ENCODE results near the gene ATF7IP2.
"Not testable (repeated sequence)": the region's sequence is repeated elsewhere in the genome, so short reads cannot be mapped to it uniquely, and the experiment has no call there.

The ATF7IP2 gene

DNA sequence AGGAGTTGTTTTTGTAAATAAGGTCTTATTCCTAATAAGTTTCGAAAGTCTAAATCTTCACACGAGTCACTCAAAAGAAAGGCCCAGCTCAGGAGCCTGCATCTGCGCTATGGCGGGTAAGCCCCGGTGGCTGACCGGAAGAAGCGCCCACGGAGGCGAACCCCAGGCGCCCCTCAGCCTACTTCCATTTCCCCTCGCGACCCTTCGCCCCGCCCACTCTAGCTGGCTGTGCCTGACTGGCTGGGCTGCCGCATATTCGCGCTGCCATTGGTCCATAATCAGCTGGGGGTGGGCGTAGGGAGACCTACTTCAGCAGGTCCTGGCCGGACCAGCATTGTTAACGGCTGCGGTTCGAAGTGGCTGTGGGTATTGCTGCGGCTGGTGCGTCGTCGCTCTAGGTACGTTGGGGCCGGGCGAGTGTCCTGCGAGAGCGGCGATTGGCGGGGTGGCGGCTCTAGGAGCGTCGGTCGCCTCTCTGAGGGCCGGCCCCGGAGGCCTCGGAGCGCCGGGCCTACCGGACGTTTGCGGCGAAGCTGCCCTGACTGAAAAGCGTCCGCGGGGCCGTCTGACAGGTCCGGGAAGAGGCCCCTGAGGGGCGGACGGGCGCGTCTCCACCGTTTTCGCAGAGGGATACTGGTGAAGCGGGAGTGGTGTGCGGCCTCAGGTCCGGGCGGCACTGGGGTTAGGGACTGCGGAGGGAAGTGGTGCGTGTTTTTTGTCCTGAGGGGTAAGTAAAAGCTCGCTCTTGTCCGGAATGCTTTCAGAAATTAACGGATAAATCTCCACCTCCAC lies at the start of gene ATF7IP2:
ATF7IP2 (plus strand) TSS at position 337 of the 792 bp plus-strand sequence. CDS start 44,560 bp downstream, outside the sequence.
- H3K4me3 ChIP-seq (replicated peaks; ENCODE audit: low read depth, low read length): peak within 1 kb of the TSS; percentile 83
- TF ChIP-seq, protein P1, sequence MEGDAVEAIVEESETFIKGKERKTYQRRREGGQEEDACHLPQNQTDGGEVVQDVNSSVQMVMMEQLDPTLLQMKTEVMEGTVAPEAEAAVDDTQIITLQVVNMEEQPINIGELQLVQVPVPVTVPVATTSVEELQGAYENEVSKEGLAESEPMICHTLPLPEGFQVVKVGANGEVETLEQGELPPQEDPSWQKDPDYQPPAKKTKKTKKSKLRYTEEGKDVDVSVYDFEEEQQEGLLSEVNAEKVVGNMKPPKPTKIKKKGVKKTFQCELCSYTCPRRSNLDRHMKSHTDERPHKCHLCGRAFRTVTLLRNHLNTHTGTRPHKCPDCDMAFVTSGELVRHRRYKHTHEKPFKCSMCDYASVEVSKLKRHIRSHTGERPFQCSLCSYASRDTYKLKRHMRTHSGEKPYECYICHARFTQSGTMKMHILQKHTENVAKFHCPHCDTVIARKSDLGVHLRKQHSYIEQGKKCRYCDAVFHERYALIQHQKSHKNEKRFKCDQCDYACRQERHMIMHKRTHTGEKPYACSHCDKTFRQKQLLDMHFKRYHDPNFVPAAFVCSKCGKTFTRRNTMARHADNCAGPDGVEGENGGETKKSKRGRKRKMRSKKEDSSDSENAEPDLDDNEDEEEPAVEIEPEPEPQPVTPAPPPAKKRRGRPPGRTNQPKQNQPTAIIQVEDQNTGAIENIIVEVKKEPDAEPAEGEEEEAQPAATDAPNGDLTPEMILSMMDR (IDR thresholded peaks at IDR 0.05; ENCODE audit: low read depth, low read length, missing control alignments): no peak
- DNase-seq (ENCODE audit: extremely low read depth, low read depth): peak; percentile 80

DNA sequence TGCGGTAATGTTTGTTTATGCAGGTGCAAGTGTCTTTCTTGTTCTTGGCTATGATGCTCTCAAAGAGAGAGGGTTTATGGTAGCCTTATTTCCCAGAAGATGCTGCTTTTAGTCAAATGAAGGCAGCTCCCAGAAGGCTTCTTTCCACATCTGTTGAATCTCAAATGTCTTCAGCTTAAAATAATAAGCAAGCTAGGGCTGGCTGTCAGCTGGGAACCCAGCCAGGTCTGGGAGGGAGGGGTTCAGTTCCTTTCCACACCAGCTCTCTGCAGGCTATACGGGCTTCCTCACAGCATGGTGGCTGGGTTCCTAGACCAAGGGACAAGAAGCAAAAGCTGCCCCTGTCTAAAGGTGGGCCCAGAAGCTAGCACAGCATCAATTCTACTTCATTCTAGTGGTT lies 47.4 kb upstream of the ATF7IP2 start:
- TF ChIP-seq, protein P1 (IDR thresholded peaks at IDR 0.05; ENCODE audit: low read depth, low read length, missing control alignments): no peak
- DNase-seq (ENCODE audit: extremely low read depth, low read depth): no peak
- no peak overlapping the region for H3K4me3 ChIP-seq (replicated peaks; ENCODE audit: low read depth, low read length)

GRCh38 chr16:10339777-10340732 lies 45.8 kb upstream of the ATF7IP2 start:
- no peak for DNase-seq (ENCODE audit: extremely low read depth, low read depth)
- TF ChIP-seq, protein P1 (IDR thresholded peaks at IDR 0.05; ENCODE audit: low read depth, low read length, missing control alignments): no peak
- no peak overlapping the region for H3K4me3 ChIP-seq (replicated peaks; ENCODE audit: low read depth, low read length)

- H3K4me3 ChIP-seq (replicated peaks; ENCODE audit: low read depth, low read length): no peak overlapping the region
- TF ChIP-seq, protein P1 (IDR thresholded peaks at IDR 0.05; ENCODE audit: low read depth, low read length, missing control alignments): no peak
- no peak for DNase-seq (ENCODE audit: extremely low read depth, low read depth)
Measured at GRCh38 chr16:10343124-10343760, 42.6 kb upstream of the ATF7IP2 start.

DNA sequence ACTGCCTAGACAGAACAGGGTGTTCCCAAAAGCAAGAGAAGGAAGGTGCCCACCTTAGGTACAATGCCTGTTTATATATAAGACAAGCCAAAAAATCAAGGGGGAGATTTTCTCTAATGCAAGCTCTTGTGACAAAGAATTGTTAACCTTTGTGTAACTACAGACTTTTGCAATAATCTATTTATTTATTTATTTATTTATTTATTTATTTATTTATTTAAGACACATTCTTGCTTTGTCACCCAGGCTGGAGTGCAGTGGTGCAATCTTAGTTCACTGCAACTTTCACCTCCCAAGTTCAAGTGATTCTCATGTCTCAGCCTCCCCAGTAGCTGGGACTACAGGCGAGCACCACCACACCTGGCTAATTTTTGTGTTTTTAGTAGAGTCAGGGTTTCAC lies 41.2 kb upstream of the ATF7IP2 start:
- not testable (repeated sequence) for DNase-seq (ENCODE audit: extremely low read depth, low read depth); H3K4me3 ChIP-seq (replicated peaks; ENCODE audit: low read depth, low read length)

DNA sequence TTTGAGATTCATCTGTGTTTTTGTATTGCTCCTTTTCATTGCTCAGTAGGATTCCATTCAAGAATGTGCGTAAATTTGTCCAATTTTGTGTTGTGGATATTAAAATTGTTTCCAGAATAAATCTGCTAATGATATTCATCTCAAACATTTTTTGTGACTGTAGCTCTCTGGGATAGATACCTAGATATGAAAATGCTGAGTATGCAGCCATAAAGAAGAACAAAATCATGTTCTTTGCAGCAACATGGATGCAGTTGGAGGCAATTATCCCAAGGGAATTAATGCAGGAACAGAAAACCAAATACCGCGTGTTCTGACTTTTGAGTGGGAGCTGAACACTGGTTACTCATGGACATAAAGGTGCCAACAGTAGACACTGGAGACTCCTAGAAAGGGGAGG lies 40.2 kb upstream of the ATF7IP2 start:
- TF ChIP-seq, protein P1 (IDR thresholded peaks at IDR 0.05; ENCODE audit: low read depth, low read length, missing control alignments): no peak
- no peak overlapping the region for H3K4me3 ChIP-seq (replicated peaks; ENCODE audit: low read depth, low read length)
- no peak for DNase-seq (ENCODE audit: extremely low read depth, low read depth)

Measured in HFF-Myc (cell line).